ENCODE results near the gene INS.

GRCh38 chr11:2171591-2172003 lies 10.6 kb upstream of the INS start, which contains the start of gene TH:
- TF ChIP-seq CTCF (IDR thresholded peaks at IDR 0.05), result no peak
- no peak for TF ChIP-seq POLR2A (IDR thresholded peaks at IDR 0.05)

All from prostate gland (tissue), 2 donors.